ENCODE data around the gene LYSMD3.

GRCh38 chr5:90514520-90514919 lies 14.9 kb downstream of the LYSMD3 start:
- TF ChIP-seq CTCF (IDR thresholded peaks at IDR 0.05 in 2 of 3, conservative IDR thresholded peaks at IDR 0.05 in 1 of 3; ENCODE audit: control insufficient read depth in 2 of 3, extremely low read depth in 1 of 3, insufficient read depth in 1 of 3, low read depth in 3 of 3, low read length in 3 of 3): no peak
- no peak for TF ChIP-seq ETV6 (conservative IDR thresholded peaks at IDR 0.05 in 1 of 2, IDR thresholded peaks at IDR 0.05 in 1 of 2; ENCODE audit: borderline replicate concordance in 1 of 2, low read depth in 1 of 2)
- TF ChIP-seq MYC (IDR thresholded peaks at IDR 0.05; ENCODE audit: insufficient read depth, insufficient read length, insufficient replicate concordance, low read length, severe bottlenecking): no peak
- TF ChIP-seq SIN3A (IDR thresholded peaks at IDR 0.05; ENCODE audit: low read depth, low read length): no peak
- no peak for TF ChIP-seq MEF2A (IDR thresholded peaks at IDR 0.05; ENCODE audit: insufficient read depth, low read depth, low read length)
- TF ChIP-seq TBL1XR1 (IDR thresholded peaks at IDR 0.05; ENCODE audit: low read depth, low read length): no peak
- no peak for TF ChIP-seq MAX (IDR thresholded peaks at IDR 0.05; ENCODE audit: low read depth, low read length)
